ENCODE results near the gene ATXN7L3B. TPM values are rescaled to one million over a fixed set of nuclear protein-coding genes. Genes with fewer than 3 reads are reported as not detected.

Gene ATXN7L3B
- total and polyA plus RNA-seq, 2 donors (not counting 1 experiment from before 2014, with no cell fraction given): 23.0 to 30.5 TPM

DNA sequence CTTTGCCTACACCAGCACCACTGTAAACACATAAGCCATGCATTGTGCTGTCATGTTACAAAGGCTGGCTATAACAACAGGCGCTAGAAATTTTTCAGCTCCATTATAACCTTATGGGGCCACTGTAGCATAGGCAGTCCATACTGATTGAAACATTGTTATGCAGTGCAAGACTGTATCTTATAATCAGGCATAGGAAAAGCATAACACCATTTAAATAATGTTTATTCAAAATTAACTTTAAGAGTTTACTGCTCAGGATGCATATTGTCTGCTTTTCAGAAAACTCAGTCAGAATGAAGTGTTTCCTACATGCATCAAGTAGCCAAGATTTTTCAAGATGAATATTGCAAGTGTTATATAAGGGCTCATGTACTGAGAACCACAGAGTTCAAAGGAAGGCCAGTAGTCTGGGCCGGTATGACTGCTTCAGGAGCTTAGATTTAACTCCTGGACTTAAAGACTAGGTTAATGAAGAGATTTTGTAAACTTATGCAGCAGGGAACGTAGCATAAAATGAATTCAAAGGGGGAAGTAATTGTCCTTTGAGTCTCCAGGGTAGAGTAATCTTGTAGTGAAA lies 46.9 kb downstream of the ATXN7L3B start:
- Histone ChIP-seq H3K27ac (ENCODE audit: insufficient read depth, low read length) (no peak overlapping the region), H3K79me2 (ENCODE audit: control insufficient read depth, insufficient read depth, low read length) (no peaks in the 10 kb centered on the region), H4K20me1 (ENCODE audit: control insufficient read depth, extremely low read depth, insufficient read depth, low read length) (no peaks in the 10 kb centered on the region), H3K9me3 (ENCODE audit: control insufficient read depth, insufficient read depth, low read depth, low read length) (no peaks in the 10 kb centered on the region), H3K4me1 (ENCODE audit: control insufficient read depth, extremely low read depth, insufficient read depth, low read length) (no peaks in the 10 kb centered on the region), H3K27me3 (ENCODE audit: control insufficient read depth, insufficient read depth, low read length) (no peaks in the 10 kb centered on the region), H3K4me2 (ENCODE audit: extremely low read depth, insufficient read depth, low read length) (no peak overlapping the region), H3K4me3 (replicated peaks in 1 of 4; ENCODE audit: control extremely low read depth in 1 of 4, insufficient read depth in 1 of 4, low read depth in 3 of 4, low read length in 4 of 4) (no peak overlapping the region), H3K36me3 (ENCODE audit: control insufficient read depth, insufficient read depth, low read length) (no peaks in the 10 kb centered on the region), H3K9ac (ENCODE audit: insufficient read depth, low read length) (no peak overlapping the region), H2AFZ (ENCODE audit: low read length) (no peak overlapping the region)
- no peak for TF ChIP-seq EZH2 (IDR thresholded peaks at IDR 0.05; ENCODE audit: low read length, missing control alignments)
- TF ChIP-seq, protein P1, sequence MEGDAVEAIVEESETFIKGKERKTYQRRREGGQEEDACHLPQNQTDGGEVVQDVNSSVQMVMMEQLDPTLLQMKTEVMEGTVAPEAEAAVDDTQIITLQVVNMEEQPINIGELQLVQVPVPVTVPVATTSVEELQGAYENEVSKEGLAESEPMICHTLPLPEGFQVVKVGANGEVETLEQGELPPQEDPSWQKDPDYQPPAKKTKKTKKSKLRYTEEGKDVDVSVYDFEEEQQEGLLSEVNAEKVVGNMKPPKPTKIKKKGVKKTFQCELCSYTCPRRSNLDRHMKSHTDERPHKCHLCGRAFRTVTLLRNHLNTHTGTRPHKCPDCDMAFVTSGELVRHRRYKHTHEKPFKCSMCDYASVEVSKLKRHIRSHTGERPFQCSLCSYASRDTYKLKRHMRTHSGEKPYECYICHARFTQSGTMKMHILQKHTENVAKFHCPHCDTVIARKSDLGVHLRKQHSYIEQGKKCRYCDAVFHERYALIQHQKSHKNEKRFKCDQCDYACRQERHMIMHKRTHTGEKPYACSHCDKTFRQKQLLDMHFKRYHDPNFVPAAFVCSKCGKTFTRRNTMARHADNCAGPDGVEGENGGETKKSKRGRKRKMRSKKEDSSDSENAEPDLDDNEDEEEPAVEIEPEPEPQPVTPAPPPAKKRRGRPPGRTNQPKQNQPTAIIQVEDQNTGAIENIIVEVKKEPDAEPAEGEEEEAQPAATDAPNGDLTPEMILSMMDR (conservative IDR thresholded peaks at IDR 0.05 in 1 of 2, IDR thresholded peaks at IDR 0.05 in 1 of 2; ENCODE audit: low read depth in 1 of 2, low read length in 2 of 2): no peak
- DNase-seq (ENCODE audit: low read depth in 2 of 2): peak in 1 of 2 donors; percentile 3

DNA sequence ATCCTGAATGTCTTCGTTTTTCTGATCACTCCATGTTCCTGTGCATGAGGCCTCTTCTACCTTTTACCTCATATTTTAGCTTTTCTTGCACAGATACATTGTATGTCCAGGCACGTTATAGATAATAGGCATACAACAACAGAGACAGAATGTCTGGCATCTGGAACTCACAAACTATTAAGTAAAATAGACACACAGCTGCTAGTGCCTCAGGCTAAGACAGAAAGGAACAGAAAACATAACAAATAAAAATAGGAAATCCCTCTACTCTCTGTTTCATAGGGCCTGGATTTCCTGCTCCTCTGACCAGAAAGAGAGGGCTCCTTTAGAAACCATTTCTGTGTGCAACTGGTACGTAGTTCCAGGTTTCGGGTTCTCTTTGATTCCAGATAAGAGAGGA lies 48.6 kb downstream of the ATXN7L3B start:
- Histone ChIP-seq H2AFZ (ENCODE audit: low read length) (no peak overlapping the region), H3K9ac (ENCODE audit: insufficient read depth, low read length) (no peak overlapping the region), H3K27me3 (ENCODE audit: control insufficient read depth, insufficient read depth, low read length) (no peaks in the 10 kb centered on the region), H4K20me1 (ENCODE audit: control insufficient read depth, extremely low read depth, insufficient read depth, low read length) (no peaks in the 10 kb centered on the region), H3K4me2 (ENCODE audit: extremely low read depth, insufficient read depth, low read length) (no peak overlapping the region), H3K4me3 (replicated peaks in 1 of 4; ENCODE audit: control extremely low read depth in 1 of 4, insufficient read depth in 1 of 4, low read depth in 3 of 4, low read length in 4 of 4) (no peak overlapping the region), H3K36me3 (ENCODE audit: control insufficient read depth, insufficient read depth, low read length) (no peaks in the 10 kb centered on the region), H3K4me1 (ENCODE audit: control insufficient read depth, extremely low read depth, insufficient read depth, low read length) (no peaks in the 10 kb centered on the region), H3K27ac (ENCODE audit: insufficient read depth, low read length) (no peak overlapping the region), H3K9me3 (ENCODE audit: control insufficient read depth, insufficient read depth, low read depth, low read length) (no peaks in the 10 kb centered on the region), H3K79me2 (ENCODE audit: control insufficient read depth, insufficient read depth, low read length) (no peaks in the 10 kb centered on the region)
- no peak for DNase-seq (ENCODE audit: low read depth in 2 of 2)
- no peak for TF ChIP-seq EZH2 (IDR thresholded peaks at IDR 0.05; ENCODE audit: low read length, missing control alignments)
- TF ChIP-seq, protein P1 (conservative IDR thresholded peaks at IDR 0.05 in 1 of 2, IDR thresholded peaks at IDR 0.05 in 1 of 2; ENCODE audit: low read depth in 1 of 2, low read length in 2 of 2): no peak

Measured in fibroblast of lung (primary cell).